Lower leg skin (tissue), 4 donors: Measurements from ENCODE around the gene NKD2. TPM values are rescaled to one million over a fixed set of nuclear protein-coding genes. Genes with fewer than 3 reads are reported as not detected.
A peak's percentile ranks its signal among the peaks of the same experiment; 100 is the strongest.
"Not testable (repeated sequence)": the region's sequence is repeated elsewhere in the genome, so short reads cannot be mapped to it uniquely, and the experiment has no call there.

Experiments used
- DNase-seq, 2 donors: peaks; one replicate each; pipeline ENCODE4 v3.0.0-alpha.2; 2019; ENCODE audit warnings: low spot score in 2 of 2
- H3K4me3 ChIP-seq: fragments of 200-600 bp; sonication (generic); 2 replicates; pipeline ENCODE4 v1.5.1; 2017; ENCODE audit warnings: mild to moderate bottlenecking, low read depth; ENCODE audit not compliant: poor library complexity, severe bottlenecking
- POLR2A ChIP-seq, 2 donors: fragments of 450-650 bp; IDR thresholded peaks; one replicate each; pipeline ENCODE4 v1.6.1; 2016 to 2017; ENCODE audit warnings: antibody characterized with exemption in 2 of 2, mild to moderate bottlenecking in 1 of 2, moderate library complexity in 1 of 2
- WGBS, 2 donors: methylation state at CpG; one replicate each; pipeline ENCODE4 v1.1.5; 2018; 5-methylcytosine and 5-hydroxymethylcytosine counted together
- intact Hi-C: fragments of 100-400 bp; cut with DNase I; formaldehyde crosslinking; loops from one replicate; pipeline ENCODE4 v1.15.0; 2023; ENCODE audit warnings: low total_unique reads
- total RNA-seq, 4 donors: library from RNA; depleted of rRNA; stranded (reverse); fragments of >200 nt; gene quantifications; one replicate each; pipeline ENCODE4 v1.1.0, GENCODE V29; 2016
- TF ChIP-seq, protein P1 (sequence below), 3 donors: fragments of 450-650 bp; IDR thresholded peaks; one replicate each; pipeline ENCODE4 v1.5.1; 2016; ENCODE audit warnings: antibody characterized with exemption in 3 of 3, mild to moderate bottlenecking in 3 of 3, moderate library complexity in 2 of 3

Gene NKD2
- total RNA-seq, 4 donors from 2014 or later = 2.7 to 9.4 (median 3.5) TPM

GRCh38 chr5:1021136-1021968, 12.8 kb downstream of the NKD2 start:
- no peak overlapping the region for H3K4me3 ChIP-seq
- peak in 1 of 2 donors; percentile 72 for DNase-seq
- TF ChIP-seq, protein P1, sequence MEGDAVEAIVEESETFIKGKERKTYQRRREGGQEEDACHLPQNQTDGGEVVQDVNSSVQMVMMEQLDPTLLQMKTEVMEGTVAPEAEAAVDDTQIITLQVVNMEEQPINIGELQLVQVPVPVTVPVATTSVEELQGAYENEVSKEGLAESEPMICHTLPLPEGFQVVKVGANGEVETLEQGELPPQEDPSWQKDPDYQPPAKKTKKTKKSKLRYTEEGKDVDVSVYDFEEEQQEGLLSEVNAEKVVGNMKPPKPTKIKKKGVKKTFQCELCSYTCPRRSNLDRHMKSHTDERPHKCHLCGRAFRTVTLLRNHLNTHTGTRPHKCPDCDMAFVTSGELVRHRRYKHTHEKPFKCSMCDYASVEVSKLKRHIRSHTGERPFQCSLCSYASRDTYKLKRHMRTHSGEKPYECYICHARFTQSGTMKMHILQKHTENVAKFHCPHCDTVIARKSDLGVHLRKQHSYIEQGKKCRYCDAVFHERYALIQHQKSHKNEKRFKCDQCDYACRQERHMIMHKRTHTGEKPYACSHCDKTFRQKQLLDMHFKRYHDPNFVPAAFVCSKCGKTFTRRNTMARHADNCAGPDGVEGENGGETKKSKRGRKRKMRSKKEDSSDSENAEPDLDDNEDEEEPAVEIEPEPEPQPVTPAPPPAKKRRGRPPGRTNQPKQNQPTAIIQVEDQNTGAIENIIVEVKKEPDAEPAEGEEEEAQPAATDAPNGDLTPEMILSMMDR (IDR thresholded peaks at IDR 0.05) = no peak
- intact Hi-C loops = no loop called here
- 51 to 53% methylated on average over 27 to 28 of the region's 29 CpGs for WGBS, 2 donors

DNA sequence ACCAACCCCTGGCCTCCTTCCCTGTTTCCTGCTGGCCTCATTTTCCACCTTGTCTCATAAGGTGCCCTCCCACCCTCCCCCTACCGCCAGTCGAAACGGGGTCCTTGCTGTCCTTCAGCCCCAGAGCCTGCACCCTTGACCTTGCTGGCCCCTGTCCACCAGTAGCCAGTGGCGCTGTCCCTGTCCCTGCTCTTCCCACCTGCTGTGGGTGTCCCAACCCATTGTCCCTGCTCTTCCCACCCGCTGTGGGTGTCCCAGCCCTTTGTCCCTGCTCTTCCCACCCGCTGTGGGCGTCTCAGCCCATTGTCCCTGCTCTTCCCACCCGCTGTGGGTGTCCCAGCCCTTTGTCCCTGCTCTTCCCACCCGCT, 13.4 kb downstream of the NKD2 start:
- H3K4me3 ChIP-seq, DNase-seq, intact Hi-C loops: not testable (repeated sequence)
- WGBS, 2 donors = 67 to 72% methylated on average over 8 to 9 of the region's 9 CpGs

- whole genome bisulfite sequencing, 2 donors = 44 to 56% methylated on average over 24 to 27 of the region's 29 CpGs
- DNase-seq = peak in 1 of 2 donors; percentile 79
Measured at GRCh38 chr5:1026700-1027621, 18.4 kb downstream of the NKD2 start.

DNA sequence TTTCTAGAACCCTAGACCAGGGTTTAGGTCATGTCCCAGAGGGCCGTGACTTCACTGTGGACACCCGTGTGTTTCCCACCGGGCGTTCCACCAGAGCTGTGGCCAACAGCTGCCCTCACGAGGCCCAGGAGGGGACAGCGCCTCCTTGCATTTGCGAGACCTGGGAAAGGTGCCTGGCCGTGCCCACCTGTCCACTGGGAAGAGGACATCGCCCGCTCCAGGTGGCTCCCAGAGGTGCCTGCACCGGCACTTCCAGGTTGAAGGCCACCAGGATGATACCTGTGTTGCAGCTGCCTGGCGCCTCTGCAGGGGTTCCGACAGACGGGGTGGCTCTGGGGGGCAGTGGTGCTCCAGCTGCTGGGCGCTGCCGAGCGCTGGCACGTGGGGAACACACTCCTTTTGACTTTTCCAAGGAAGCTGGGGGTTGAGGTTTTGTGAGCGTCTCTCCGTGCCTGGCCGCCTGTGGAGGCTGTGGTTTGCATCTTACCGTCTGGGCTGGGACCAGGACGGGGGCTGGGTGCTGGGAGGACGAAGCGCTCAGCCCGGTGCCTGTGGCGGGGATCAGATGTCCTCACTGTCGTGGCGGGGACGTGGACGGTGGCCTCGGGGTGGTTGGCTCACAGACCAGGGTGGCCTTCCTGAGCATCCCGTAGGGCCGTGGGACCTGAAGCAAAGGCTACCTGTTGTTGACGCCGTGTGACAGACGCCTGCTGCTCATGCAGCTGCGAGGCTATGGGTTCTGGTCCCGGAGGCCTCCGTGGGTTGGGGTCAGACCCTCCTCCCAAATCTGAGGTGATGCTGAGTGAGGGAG, 19.2 kb downstream of the NKD2 start:
- TF ChIP-seq, protein P1 (IDR thresholded peaks at IDR 0.05) = no peak
- no peak for TF ChIP-seq POLR2A (IDR thresholded peaks at IDR 0.05)
- H3K4me3 ChIP-seq = no peak overlapping the region
- intact Hi-C loops = no loop called here
- WGBS, 2 donors = 81 to 88% methylated on average over 29 to 36 of the region's 40 CpGs
- DNase-seq = peak in 1 of 2 donors; percentile 76

More at GRCh38 chr5:1026700-1027621, 18.4 kb downstream of the NKD2 start:
- no peak for TF ChIP-seq POLR2A (IDR thresholded peaks at IDR 0.05)
- TF ChIP-seq, protein P1 (IDR thresholded peaks at IDR 0.05) = no peak
- intact Hi-C loops = no loop called here
- no peak overlapping the region for H3K4me3 ChIP-seq

GRCh38 chr5:1028481-1029281, 20.1 kb downstream of the NKD2 start:
- no peak overlapping the region for H3K4me3 ChIP-seq
- peak in 1 of 2 donors; percentile 78 for DNase-seq
- WGBS, 2 donors = 81 to 85% methylated on average over 26 of the region's 26 CpGs
- TF ChIP-seq, protein P1 (IDR thresholded peaks at IDR 0.05) = no peak
- no peak for TF ChIP-seq POLR2A (IDR thresholded peaks at IDR 0.05)
- intact Hi-C loops = no loop called here
